ENCODE results near the gene CACNG7. TPM values are rescaled to one million over a fixed set of nuclear protein-coding genes. Genes with fewer than 3 reads are reported as not detected.
A peak's percentile ranks its signal among the peaks of the same experiment; 100 is the strongest.

CACNG7 gene
- total RNA-seq, 1 experiment from 2014 or later, result 3.8 TPM

GRCh38 chr19:53962887-53963431 lies 53.9 kb downstream of the CACNG7 start, which contains the start of gene CACNG8:
Gene CACNG8 (plus strand): TSS chr19:53962937.
- peaks cover 57% of the 10 kb centered on the region for H3K27me3 ChIP-seq (ENCODE audit: control insufficient read depth, insufficient read depth, low read length)
- peak within 1 kb of the TSS; percentile 40 for H3K4me3 ChIP-seq (ENCODE audit: insufficient read depth, low read depth, low read length)
- DNase-seq, result peak; percentile 86
- H3K36me3 ChIP-seq (replicated peaks; ENCODE audit: control insufficient read depth, insufficient read depth, low read length), result no peaks in the 10 kb centered on the region

DNA sequence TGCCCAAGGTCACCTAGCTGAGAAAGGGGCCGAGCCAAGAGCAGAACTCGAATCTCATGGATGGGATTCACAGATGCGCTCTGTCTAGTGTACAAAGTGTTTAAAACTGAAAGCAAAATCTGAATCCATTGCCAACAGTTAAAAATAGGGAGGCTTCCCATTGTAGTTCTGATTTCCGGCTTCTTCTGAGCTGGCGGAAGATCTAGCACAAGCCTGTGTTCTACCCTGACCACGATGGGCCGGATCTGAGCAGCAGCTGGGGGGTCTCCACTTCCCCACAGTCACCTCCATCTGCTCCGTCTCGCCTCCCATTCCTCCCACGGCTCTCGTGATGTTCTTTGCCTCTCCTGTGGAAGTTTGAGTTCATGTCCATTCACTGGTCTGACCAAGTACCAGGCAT lies 56.0 kb downstream of the CACNG7 start:
- H3K27me3 ChIP-seq (ENCODE audit: control insufficient read depth, insufficient read depth, low read length), result peaks cover 46% of the 10 kb centered on the region
- H3K36me3 ChIP-seq (replicated peaks; ENCODE audit: control insufficient read depth, insufficient read depth, low read length), result no peaks in the 10 kb centered on the region
- H3K4me3 ChIP-seq (ENCODE audit: insufficient read depth, low read depth, low read length), result no peak overlapping the region
- peak; percentile 3 for DNase-seq

- Histone ChIP-seq H3K4me3 (ENCODE audit: insufficient read depth, low read depth, low read length) (no peak overlapping the region), H3K27me3 (ENCODE audit: control insufficient read depth, insufficient read depth, low read length) (peaks cover 28% of the 10 kb centered on the region), H3K36me3 (replicated peaks; ENCODE audit: control insufficient read depth, insufficient read depth, low read length) (no peaks in the 10 kb centered on the region)
- peak; percentile 2 for DNase-seq
Observed at GRCh38 chr19:53966931-53967330, 57.9 kb downstream of the CACNG7 start.

GRCh38 chr19:53969366-53969765 lies 60.3 kb downstream of the CACNG7 start:
- H3K27me3 ChIP-seq (ENCODE audit: control insufficient read depth, insufficient read depth, low read length), result peaks cover 10% of the 10 kb centered on the region
- peak; percentile 1 for DNase-seq
- no peak overlapping the region for H3K4me3 ChIP-seq (ENCODE audit: insufficient read depth, low read depth, low read length)
- no peaks in the 10 kb centered on the region for H3K36me3 ChIP-seq (replicated peaks; ENCODE audit: control insufficient read depth, insufficient read depth, low read length)

GRCh38 chr19:53971673-53972072 lies 62.6 kb downstream of the CACNG7 start:
- Histone ChIP-seq H3K4me3 (ENCODE audit: insufficient read depth, low read depth, low read length) (no peak overlapping the region), H3K36me3 (replicated peaks; ENCODE audit: control insufficient read depth, insufficient read depth, low read length) (no peaks in the 10 kb centered on the region), H3K27me3 (ENCODE audit: control insufficient read depth, insufficient read depth, low read length) (peaks cover 2% of the 10 kb centered on the region; the same call in 1 of the 2 replicates)
- DNase-seq, result peak; percentile 56

- Histone ChIP-seq H3K4me3 (ENCODE audit: insufficient read depth, low read depth, low read length) (peak overlapping the region; percentile 49; the same call in 1 of the 2 replicates), H3K36me3 (replicated peaks; ENCODE audit: control insufficient read depth, insufficient read depth, low read length) (no peaks in the 10 kb centered on the region; the same call in 1 of the 2 replicates), H3K27me3 (ENCODE audit: control insufficient read depth, insufficient read depth, low read length) (peaks cover 20% of the 10 kb centered on the region)
- peak; percentile 82 for DNase-seq
Observed at GRCh38 chr19:53977429-53977990, 68.4 kb downstream of the CACNG7 start.

DNA sequence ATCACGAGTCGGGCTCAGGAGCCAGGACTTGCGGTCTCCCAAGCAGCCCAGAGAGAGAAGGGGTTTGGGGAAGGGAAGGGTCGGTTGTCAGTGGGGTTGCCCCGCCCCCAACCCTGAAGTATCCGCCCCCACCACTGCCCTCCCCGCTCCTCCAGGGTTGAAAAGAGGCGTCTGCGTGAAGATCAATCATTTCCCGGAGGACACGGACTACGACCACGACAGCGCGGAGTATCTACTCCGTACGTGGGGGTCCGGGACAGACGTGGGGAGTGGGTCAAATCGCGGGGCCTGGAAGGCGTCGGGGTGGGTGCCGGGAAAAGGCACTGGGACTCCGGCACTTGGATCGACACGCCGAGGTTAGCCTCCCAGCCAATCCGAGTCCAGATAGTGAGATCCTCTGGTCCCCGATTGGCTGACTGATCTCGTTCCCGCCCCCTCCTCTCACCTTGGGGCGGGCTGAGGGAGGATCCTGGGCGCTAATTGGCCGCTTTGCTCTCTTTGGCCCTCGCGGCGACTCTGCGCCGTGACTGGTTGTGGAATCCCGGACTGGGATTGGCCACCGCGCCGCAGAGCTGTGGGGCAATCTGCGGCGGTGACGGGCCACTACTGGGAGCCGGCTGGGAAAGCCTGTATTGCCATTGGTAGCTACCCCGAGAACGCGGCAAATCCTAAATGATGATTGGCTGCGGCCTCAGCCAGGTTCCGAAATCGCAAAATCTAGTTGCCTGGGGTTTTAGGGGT lies 69.1 kb downstream of the CACNG7 start:
- H3K27me3 ChIP-seq (ENCODE audit: control insufficient read depth, insufficient read depth, low read length), result peaks cover 18% of the 10 kb centered on the region
- no peaks in the 10 kb centered on the region; the same call in 1 of the 2 replicates for H3K36me3 ChIP-seq (replicated peaks; ENCODE audit: control insufficient read depth, insufficient read depth, low read length)
- H3K4me3 ChIP-seq (ENCODE audit: insufficient read depth, low read depth, low read length), result peak overlapping the region; percentile 49
- peak; percentile 98 for DNase-seq

GRCh38 chr19:53978975-53979801 lies 70.1 kb downstream of the CACNG7 start:
- Histone ChIP-seq H3K27me3 (ENCODE audit: control insufficient read depth, insufficient read depth, low read length) (peaks cover 29% of the 10 kb centered on the region), H3K36me3 (replicated peaks; ENCODE audit: control insufficient read depth, insufficient read depth, low read length) (no peaks in the 10 kb centered on the region; the same call in 1 of the 2 replicates), H3K4me3 (ENCODE audit: insufficient read depth, low read depth, low read length) (peak overlapping the region; percentile 67)
- DNase-seq, result peak; percentile 25

- Histone ChIP-seq H3K36me3 (replicated peaks; ENCODE audit: control insufficient read depth, insufficient read depth, low read length) (no peaks in the 10 kb centered on the region; the same call in 1 of the 2 replicates), H3K4me3 (ENCODE audit: insufficient read depth, low read depth, low read length) (peak overlapping the region; percentile 58), H3K27me3 (ENCODE audit: control insufficient read depth, insufficient read depth, low read length) (peaks cover 32% of the 10 kb centered on the region)
- DNase-seq, result peak; percentile 92
Observed at GRCh38 chr19:53980539-53981375, 71.7 kb downstream of the CACNG7 start.

- H3K36me3 ChIP-seq (replicated peaks; ENCODE audit: control insufficient read depth, insufficient read depth, low read length), result no peaks in the 10 kb centered on the region; the same call in 1 of the 2 replicates
- H3K4me3 ChIP-seq (ENCODE audit: insufficient read depth, low read depth, low read length), result peak overlapping the region; percentile 24
- H3K27me3 ChIP-seq (ENCODE audit: control insufficient read depth, insufficient read depth, low read length), result peaks cover 32% of the 10 kb centered on the region
- DNase-seq, result peak; percentile 81
Observed at GRCh38 chr19:53981376-53981951, 72.4 kb downstream of the CACNG7 start.

GRCh38 chr19:53982001-53982451 lies 72.9 kb downstream of the CACNG7 start:
- peak; percentile 91 for DNase-seq
- peak overlapping the region; percentile 53 for H3K4me3 ChIP-seq (ENCODE audit: insufficient read depth, low read depth, low read length)
- H3K27me3 ChIP-seq (ENCODE audit: control insufficient read depth, insufficient read depth, low read length), result peaks cover 32% of the 10 kb centered on the region
- no peaks in the 10 kb centered on the region; the same call in 1 of the 2 replicates for H3K36me3 ChIP-seq (replicated peaks; ENCODE audit: control insufficient read depth, insufficient read depth, low read length)

- Histone ChIP-seq H3K36me3 (replicated peaks; ENCODE audit: control insufficient read depth, insufficient read depth, low read length) (no peaks in the 10 kb centered on the region), H3K27me3 (ENCODE audit: control insufficient read depth, insufficient read depth, low read length) (peaks cover 32% of the 10 kb centered on the region), H3K4me3 (ENCODE audit: insufficient read depth, low read depth, low read length) (peak overlapping the region; percentile 12; the same call in 1 of the 2 replicates)
- peak; percentile 86 for DNase-seq
Observed at GRCh38 chr19:53982611-53983010, 73.5 kb downstream of the CACNG7 start.
